ENCODE results near the gene CYP2U1.
A peak's percentile ranks its signal among the peaks of the same experiment; 100 is the strongest.
"Not testable (repeated sequence)": the region's sequence is repeated elsewhere in the genome, so short reads cannot be mapped to it uniquely, and the experiment has no call there.

CYP2U1 gene

DNA sequence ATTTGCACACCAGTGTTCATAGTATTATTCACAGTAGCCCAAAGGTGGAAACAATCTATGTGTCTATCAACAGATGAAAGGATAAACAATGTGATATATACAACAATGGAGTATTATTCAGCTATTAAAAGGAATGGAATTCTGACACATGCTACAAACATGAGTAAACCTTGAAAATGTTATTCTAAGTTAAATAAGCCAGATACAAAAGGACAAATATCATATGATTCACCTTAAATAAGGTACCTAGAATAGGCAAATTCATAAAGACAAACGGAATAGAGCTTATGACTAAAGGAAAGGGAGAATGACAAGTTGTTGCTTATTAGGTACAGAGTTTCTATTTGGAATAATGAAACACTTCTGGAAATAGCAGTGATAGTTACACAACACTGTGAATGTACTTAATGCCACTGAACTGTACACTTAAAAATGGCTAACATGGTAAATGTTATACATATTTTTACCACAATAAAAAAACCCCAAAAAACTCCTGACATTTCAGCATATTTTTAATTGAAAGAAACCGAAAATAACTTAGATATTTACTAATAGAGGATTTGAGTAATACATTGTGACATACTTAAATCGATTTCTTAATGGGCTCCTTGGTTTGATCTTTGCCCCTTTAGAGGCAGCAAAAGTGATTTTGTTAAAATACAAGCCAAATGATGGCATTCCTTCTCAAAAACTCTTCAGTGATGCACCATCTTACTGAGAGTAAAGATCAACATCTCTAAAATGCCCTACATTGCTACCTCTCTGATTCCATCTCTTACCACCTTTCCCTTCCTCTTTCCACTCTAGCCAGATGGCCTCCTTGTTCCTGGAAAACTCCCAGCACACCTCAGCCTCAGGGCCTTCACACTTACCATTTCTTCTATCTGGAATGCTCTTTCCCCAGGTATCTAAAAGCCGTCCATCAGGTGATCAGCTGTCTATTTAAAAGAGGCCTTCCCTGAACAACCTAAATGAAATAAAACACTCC, 8.6 kb upstream of the CYP2U1 start:
- no peak for DNase-seq

DNA sequence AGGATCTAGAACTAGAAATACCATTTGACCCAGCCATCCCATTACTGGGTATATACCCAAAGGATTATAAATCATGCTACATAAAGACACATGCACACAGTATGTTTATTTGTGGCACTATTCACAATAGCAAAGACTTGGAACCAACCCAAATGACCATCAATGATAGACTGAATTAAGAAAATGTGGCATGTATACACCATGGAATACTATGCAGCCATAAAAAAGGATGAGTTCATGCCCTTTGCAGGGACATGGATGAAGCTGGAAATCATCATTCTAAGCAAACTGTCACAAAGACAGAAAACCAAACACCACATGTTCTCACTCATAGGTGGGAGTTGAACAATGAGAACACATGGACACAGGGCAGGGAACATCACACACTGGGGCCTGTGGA, 5.6 kb upstream of the CYP2U1 start:
- DNase-seq: not testable (repeated sequence)

DNA sequence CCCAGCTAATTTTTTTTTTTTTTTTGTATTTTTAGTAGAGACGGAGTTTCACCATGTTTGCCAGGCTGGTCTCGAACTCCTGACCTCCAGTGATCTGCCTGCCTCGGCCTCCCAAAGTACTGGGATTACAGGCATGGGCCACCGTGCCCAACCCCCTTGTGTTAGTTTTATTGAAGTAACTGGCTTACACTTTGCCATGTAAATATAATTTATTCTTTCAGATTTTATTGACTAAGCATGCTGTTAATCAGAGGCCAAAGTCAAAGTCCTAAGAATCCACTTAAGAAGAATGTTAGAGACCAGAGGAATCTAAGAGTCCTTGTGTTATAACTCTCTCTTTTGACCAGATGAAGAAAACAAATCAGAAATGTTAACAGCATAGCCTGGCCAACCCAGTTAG, 4.5 kb upstream of the CYP2U1 start:
- not testable (repeated sequence) for DNase-seq

DNA sequence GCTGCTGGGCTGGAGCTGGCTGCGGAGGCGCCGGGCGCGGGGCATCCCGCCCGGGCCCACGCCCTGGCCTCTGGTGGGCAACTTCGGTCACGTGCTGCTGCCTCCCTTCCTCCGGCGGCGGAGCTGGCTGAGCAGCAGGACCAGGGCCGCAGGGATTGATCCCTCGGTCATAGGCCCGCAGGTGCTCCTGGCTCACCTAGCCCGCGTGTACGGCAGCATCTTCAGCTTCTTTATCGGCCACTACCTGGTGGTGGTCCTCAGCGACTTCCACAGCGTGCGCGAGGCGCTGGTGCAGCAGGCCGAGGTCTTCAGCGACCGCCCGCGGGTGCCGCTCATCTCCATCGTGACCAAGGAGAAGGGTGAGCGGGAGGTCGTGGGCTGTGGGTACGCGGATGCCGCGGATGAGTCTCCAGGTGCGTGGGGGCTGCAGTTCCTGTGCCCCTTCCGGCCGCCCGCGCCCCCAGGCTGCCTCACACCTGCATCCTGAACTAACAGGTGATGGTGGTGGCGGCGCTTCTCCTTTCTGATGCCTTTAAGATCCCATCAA, 499 bp downstream of the CYP2U1 start:
- peak; percentile 58 for DNase-seq

DNA sequence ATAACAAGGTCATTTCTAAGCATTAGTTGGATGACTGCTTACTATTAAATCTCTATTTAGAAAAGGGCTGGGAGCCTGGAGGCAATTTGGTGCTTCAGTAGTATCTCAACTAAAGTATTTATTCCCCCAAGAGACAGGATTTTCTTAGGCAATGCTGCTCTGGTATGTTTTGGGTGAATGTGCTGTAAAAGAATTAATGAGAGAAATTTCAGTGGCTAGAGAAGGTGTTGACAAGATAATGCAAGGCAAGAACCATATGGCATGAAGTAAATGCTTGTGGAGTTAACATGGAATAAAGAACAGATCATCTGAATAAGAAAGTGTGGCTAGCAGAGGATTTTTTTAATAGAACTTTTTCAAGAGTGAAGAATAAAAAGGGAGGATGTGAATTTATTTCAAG, 3.9 kb downstream of the CYP2U1 start:
- no peak for DNase-seq

DNA sequence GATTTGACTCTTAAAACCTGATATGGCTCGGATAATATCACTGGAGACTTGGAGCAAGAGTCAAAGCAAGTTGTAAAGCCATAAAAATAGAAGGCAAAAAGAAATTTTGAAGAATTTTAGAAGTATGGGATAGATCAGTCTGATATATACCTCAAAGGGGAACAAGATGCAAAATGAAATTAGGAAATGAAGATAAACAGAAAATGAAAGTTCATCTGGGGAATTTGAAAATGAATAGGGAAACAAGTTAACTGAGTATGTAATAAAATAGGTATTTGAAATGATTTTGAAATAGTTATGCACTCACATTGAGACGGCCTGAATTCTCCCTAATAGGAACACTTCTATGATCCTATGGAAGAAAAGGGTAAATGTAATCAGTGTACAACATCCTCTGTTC, 5.7 kb downstream of the CYP2U1 start:
- DNase-seq: no peak

DNA sequence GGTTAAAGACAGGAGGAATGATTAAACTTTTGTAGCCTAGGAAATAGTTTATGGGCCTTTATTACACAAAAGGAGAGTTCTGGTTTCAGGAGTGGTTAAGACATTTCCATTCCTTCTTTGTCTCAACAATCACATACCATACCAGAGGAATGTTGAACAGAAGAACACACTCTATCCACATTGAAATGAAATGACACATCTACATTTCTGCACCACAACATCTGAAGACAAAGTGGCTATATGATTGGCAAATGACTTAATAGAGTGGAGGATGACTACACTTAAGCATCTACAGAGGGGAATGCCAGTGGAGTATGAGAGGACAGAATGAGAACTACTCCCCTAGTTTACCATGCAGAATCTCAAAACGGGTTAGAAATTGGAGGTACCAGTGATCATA, 8.0 kb downstream of the CYP2U1 start:
- DNase-seq: no peak

DNA sequence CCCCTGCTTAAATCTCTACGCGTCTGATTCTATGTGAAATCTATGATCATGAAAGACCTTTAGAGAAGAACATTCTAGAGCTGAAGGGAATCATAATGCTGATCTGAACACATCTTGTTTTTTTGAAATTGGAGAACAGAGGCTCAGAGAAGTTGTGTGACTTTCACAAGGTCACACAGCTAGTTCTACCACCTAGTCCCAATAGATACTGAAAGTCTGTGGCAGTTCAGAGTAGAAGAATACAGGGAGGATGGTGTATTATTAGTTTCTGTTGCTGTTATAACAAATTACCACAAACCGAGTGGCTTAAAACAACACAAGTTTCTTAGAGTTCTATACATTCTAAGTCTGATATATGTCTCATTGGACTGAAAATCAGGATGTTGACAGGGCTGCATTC, 14.5 kb downstream of the CYP2U1 start:
- DNase-seq: no peak

DNA sequence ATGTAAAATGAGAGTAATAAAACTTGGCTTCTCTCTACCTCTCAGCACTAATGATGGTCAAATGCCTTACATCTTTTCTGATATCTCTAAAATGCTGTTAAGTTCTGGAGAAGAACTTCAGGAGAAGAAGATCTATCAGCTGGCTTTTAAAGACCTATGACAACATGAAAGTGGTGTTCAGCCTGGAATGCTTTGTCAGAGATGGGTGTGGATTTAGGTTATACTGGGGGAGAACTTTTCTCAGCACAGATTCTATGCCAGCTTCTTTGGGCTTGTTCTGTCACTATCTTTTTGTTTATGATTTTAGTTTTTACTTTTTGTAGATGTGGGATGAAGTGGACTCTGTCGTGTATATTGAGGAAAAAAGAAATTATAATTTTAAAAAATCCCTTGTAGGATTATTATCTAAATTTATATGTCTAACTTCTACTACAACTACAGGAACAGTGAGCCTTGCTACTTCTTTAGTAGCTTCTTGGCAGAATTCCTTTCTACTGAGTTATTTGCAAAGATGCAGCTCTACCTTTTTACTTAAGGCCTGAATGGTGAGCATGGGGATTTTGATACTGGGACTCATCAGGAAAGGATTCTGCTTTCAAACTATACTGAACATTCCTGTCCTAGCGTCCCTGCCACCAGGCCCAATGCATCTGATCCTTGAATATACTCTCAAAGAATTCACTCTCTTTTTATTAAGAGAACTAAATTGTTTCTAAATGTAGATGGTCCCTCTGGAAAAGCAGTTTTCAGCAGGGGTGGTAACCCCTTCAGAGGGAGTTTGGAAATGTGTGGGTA, 19.6 kb downstream of the CYP2U1 start:
- DNase-seq: no peak

DNA sequence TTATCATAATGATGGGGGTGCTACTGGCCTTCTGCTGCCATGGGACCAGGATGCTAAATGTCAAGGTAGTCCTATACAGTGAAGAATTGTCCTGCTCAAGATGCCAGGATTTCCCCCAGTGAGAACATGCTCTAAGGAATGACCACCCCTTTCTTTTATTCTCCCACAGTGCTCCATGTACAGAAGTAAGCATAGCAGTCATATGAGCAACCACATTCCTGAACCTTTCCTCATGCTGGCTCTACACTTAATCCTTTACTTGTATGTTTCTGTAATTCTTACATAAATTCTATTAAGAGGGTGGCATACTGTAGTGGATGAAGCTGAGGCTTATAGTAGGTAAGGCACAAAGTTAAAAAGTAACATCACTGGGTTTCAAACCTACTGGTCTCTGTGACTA, 20.2 kb downstream of the CYP2U1 start:
- no peak for DNase-seq

DNA sequence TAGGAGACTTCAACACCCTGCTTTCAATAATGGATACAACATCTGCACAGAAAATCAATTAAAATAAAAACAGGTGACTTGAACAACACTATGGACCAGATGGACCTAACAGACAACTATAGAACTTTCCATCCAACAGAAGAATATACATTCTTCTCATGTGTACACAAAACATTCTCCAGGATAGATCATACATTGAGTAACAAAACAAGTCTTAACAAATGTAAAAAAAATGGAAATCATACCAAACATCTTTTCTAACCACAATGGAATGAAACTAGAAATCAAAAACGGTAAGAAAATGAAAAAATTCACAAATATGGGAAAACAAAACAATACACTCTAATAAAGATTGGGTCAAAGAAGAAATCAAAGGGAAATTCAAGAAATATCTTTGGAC, 24.7 kb downstream of the CYP2U1 start:
- DNase-seq: no peak

DNA sequence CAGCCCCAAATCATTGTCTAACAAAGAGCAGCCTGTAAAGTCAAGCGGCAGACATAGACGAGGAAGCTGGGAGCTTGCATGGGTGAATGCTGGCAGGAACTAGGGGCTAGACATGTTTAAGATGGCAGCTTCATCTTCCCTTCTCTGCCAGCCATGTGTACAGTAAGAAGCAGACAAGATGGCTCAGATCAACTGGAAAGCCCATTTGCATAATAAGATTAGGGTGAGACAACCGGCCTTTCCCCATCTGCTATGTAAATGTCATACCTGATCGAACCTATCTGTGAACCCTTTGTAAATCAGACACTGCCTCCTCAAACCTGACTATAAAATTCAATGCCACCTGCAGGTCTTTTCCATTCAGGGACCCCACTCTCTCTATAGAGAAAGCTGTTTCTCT, 35.6 kb downstream of the CYP2U1 start:
- DNase-seq: peak; percentile 50

DNA sequence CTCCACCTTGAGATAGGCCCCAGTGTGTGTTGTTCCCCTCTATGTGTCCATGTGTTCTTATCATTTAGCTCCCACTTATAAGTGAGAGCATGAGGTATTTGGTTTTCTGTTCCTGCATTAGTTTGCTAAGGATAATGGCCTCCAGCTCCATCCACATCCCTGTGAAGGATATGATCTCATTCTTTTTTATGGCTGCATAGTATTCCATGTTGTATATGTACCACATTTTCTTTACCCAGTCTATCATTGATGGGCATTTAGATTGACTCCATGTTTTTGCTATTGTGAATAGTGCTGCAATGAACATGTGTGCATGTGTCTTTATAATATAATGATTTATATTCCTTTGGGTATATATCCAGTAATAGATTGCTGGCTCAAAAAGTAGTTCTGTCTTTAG, 36.2 kb downstream of the CYP2U1 start:
- DNase-seq: not testable (repeated sequence)

DNA sequence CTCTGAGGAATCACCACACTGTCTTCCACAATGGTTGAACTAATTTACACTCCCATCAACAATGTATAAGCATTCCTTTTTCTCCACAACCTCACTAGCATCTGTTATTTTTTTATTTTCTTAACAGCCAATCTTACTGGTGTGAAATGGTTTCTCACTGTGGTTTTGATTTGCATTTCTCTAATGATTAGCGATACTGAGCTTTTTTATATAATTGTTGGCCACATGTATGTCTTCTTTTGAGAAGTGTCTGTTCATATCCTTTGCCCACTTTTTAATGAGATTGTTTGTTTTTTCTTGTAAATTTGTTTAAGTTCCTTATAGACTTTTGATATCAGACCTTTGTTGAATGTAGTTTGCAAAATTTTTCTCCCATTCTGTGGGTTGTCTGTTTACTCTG, 36.6 kb downstream of the CYP2U1 start:
- DNase-seq: not testable (repeated sequence)

DNA sequence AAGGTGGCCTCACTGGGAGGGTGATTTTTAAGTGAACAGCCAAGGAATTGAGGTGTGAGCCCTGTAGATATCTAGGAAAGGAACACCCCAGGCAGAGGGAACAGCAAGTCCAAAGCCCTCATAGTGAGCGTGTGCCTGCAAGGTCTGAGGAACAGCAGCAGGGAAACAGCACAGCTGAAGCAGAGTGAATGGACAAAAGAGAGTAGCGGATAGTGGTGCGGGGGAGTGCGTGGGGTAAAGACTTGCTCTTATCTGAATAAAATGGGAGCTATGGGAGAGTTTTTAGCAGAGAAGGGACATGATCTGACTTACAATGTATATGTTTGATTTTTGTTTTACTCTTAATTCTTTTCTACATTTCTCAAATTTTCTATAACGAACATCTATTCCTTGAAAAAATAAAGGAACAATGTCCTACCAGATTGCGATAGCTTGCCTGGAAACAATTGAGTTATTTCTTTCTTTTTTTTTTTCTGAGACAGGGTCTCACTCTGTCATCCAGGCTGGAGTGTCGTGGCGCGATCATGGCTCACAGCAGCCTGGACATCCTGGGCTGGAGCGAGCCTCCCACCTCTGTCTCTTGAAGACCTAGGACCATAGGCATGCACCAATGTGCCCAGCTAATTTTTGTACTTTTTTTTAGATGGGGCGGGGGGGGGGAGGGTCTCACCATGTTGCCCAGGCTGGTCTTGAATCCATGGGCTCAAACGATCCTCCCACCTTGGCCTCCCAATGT, 38.9 kb downstream of the CYP2U1 start:
- no peak for DNase-seq

DNA sequence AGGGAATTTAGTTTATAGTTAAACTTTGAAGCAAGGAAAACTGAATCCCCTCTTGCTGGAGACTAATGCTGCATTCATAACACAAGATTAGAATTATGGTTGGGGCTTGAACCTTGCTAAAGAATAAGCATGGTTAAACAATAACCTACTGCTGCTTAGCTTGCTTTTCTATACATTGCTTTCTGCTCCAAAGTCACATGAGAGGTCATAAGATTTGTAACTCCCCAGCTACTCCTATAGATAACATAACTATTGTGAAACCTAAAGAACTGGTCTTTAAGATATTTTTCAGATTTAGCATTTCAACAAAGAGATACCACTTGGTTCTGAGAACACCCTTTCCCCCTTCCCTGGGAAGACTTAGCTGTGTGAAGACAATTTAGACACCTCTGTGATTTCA, 41.3 kb downstream of the CYP2U1 start:
- no peak for DNase-seq

DNA sequence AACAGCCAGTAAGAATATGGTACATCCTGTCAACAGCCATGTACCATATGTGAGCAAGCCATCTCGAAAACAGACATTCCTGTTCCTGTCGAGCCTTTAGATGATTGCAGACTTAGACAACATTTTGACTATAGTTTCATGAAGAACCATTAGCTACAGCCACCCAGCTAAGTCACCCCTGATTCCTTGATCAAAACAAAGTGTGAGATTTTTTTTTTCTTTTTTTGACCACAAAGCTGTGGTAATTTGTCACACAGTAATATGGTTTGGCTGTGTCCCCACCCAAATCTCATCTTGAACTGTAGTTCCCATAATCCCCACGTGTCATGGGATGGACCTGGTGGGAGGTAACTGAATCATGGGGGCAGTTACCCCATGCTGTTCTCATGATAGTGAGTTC, 43.2 kb downstream of the CYP2U1 start:
- DNase-seq: no peak

DNA sequence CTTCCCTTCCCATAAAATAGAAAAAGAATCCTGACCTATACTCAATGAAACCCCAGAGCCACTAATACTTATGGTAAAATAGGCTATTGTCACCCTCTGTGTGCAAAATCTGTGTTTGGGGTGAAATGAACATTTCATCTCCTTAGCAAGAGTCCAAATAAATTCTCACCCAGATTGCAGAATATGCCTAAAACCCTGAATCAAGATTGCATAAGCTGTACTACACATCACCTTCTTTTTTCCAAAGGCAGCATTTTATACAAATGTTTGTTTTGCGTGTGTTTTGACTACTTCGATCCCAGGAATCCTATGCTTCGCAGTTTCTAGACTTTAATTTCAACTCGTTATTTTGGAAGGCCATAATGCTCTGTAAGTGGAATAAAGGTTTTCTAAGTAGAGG, 46.1 kb downstream of the CYP2U1 start:
- no peak for DNase-seq

DNA sequence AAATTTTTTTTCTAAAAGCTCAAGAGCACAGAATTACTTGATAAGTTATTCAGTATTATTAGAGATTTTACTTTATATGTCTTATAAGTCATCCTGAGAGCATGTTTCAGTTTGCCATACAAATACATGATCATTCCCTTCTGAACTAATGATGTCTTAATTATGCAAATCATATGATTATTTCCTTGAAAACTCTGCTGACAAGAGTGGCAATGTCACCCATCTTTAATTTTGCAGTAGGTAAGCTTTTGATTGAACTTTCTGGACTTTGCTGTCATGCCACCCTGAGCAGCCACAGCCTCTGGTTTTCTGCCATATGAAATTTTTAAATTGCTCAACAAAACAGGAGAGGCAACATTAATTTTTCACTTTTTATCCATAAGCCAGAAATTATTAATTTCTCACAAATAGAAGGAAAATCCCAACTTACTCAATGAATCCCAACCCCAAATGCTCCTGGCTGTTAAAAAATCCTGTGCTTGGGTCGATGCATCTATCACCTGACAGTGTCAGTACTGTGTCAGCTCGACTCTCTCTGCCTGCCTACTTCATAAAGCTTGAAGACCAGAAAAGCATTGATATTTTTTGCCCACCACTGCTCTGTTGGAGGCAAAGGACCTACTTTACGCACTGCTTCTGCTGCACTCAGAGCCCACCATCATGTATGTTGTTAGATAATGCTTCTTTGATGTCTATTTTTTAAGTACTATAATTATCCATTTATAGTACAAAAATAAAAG, 46.8 kb downstream of the CYP2U1 start:
- DNase-seq: no peak

DNA sequence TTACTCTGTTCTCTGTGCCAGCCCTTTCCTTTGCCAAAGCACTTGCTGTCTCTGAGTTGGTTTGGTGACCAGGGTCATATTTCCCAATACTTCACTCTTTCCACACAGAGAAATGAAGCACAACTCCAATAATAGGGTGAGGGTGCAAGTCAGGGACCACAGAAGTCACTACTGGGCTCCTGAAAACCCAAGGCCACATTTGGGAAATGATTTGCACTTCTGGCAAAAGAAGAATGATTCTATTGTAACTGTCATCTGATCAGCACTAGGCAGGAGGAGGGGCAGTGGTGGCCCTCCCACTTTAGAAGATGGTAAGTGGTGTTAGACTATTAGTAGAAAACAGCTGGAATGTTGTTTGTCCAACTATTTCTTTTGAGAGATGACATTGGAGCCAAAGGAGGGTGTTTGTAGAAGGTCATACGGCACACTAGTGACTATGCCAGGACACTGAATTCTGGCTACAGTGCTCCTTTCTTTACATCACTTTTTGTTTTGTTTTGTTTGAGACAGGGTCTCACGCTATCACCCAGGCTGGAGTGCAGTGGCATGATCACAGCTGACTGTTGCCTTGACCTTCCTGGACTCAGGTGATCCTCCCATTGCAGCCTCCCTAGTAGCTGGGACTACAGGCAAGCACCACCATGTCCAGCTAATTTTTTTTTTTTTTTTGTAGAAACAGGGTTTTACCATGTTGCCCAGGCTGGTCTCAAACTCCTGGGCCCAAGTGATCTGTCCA, 47.5 kb downstream of the CYP2U1 start:
- DNase-seq: no peak

DNA sequence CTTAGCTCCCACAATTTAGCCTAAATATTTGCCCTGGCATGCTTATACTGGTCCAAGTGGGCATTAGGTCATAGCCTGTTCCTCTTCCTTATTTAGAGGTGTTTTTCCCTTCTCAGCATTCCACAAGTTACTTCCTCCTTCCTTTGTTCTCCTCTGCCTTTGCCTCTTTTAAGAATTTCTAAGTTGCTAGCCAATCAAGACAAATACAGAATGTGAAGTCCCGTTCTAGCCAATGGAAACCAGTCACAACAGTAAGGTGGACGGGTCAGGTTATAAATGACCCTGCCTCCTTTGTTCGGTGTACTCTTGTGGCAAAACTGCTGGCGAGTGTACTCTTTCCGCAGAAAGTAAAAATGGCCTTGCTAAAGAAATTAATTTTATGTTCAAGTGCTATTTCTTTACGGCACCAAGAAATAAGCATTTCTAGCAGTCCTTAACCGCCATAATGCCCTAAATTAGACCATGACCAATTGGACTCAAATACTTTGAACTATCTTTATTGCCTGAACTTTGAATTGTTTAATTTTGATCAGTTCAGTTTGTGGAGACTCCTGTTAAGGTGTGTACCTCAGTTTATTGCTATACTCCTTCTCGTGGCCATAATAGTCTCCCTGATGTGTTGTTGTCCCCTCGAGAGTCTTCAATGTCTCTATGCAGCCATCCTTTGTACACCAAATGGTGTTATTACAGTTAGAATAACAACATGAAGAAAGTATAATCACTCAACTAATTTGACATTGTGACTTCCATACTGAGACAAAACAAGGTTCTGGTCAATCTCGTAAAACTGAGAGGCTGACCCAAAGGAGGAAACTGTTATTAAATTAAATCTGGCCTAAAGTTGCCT, 56.8 kb downstream of the CYP2U1 start:
- DNase-seq: no peak
